ENCODE measurements around the gene KSR2.

DNA sequence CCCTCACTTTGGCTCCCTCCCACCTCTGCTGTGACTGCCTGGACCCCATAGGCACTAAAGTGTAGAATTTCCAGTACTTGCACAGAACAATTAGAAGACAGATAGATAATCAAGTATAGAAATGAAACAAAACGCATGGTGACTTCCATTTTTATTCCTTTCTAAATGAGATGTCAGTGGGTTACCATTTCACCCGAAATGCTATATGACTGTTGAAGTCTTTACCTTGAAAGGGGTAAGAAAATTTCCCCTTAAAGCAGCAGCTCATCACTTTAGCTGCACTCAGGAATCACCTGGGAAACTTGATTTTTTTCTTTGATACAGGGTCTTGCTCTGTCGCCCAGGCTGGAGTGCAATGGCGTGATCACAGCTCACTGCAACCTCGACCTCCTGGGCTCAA, 12.5 kb upstream of the KSR2 start:
- TF ChIP-seq TCF7L2 (IDR thresholded peaks at IDR 0.05; ENCODE audit: low read depth, low read length) (no peak), CTCF (IDR thresholded peaks at IDR 0.05) (no peak)
